Measurements from ENCODE around the gene LRRC52.

Gene LRRC52

GRCh38 chr1:165516469-165516868, 27.3 kb upstream of the LRRC52 start:
- Histone ChIP-seq H3K27ac (ENCODE audit: low read length) (no peak overlapping the region), H3K4me3 (ENCODE audit: low read length) (no peak overlapping the region), H3K4me1 (ENCODE audit: control insufficient read depth, low read depth, low read length) (no peaks in the 10 kb centered on the region), H3K9me3 (ENCODE audit: control insufficient read depth, low read depth, low read length) (no peaks in the 10 kb centered on the region), H3K36me3 (ENCODE audit: control insufficient read depth, low read depth, low read length) (no peaks in the 10 kb centered on the region), H3K9ac (ENCODE audit: low read length) (no peak overlapping the region), H3K27me3 (ENCODE audit: control insufficient read depth, insufficient read depth, low read length) (no peaks in the 10 kb centered on the region)

GRCh38 chr1:165520646-165521045, 23.2 kb upstream of the LRRC52 start:
- H3K27ac ChIP-seq (ENCODE audit: low read length), result no peak overlapping the region
- H3K9me3 ChIP-seq (ENCODE audit: control insufficient read depth, low read depth, low read length), result no peaks in the 10 kb centered on the region

GRCh38 chr1:165524639-165525285, 19.0 kb upstream of the LRRC52 start:
- Histone ChIP-seq H3K4me3 (ENCODE audit: low read length) (no peak overlapping the region), H3K27ac (ENCODE audit: low read length) (no peak overlapping the region), H3K4me1 (ENCODE audit: control insufficient read depth, low read depth, low read length) (peaks cover 8% of the 10 kb centered on the region), H3K9ac (ENCODE audit: low read length) (no peak overlapping the region), H3K9me3 (ENCODE audit: control insufficient read depth, low read depth, low read length) (no peaks in the 10 kb centered on the region), H3K36me3 (ENCODE audit: control insufficient read depth, low read depth, low read length) (no peaks in the 10 kb centered on the region), H3K27me3 (ENCODE audit: control insufficient read depth, insufficient read depth, low read length) (no peaks in the 10 kb centered on the region)

More at GRCh38 chr1:165520646-165521045, 23.2 kb upstream of the LRRC52 start:
- H3K4me1 ChIP-seq (ENCODE audit: control insufficient read depth, low read depth, low read length), result peaks cover 5% of the 10 kb centered on the region
- no peak overlapping the region for H3K4me3 ChIP-seq (ENCODE audit: low read length)
- H3K9ac ChIP-seq (ENCODE audit: low read length), result no peak overlapping the region
- no peaks in the 10 kb centered on the region for H3K36me3 ChIP-seq (ENCODE audit: control insufficient read depth, low read depth, low read length)
- H3K27me3 ChIP-seq (ENCODE audit: control insufficient read depth, insufficient read depth, low read length), result no peaks in the 10 kb centered on the region

GRCh38 chr1:165525708-165526107, 18.1 kb upstream of the LRRC52 start:
- Histone ChIP-seq H3K9ac (ENCODE audit: low read length) (no peak overlapping the region), H3K27me3 (ENCODE audit: control insufficient read depth, insufficient read depth, low read length) (no peaks in the 10 kb centered on the region), H3K4me1 (ENCODE audit: control insufficient read depth, low read depth, low read length) (peaks cover 8% of the 10 kb centered on the region), H3K27ac (ENCODE audit: low read length) (no peak overlapping the region), H3K4me3 (ENCODE audit: low read length) (no peak overlapping the region), H3K9me3 (ENCODE audit: control insufficient read depth, low read depth, low read length) (no peaks in the 10 kb centered on the region), H3K36me3 (ENCODE audit: control insufficient read depth, low read depth, low read length) (no peaks in the 10 kb centered on the region)

- H3K4me3 ChIP-seq (ENCODE audit: low read length), result no peak overlapping the region
- H3K9ac ChIP-seq (ENCODE audit: low read length), result no peak overlapping the region
- no peak overlapping the region for H3K27ac ChIP-seq (ENCODE audit: low read length)
- peaks cover 8% of the 10 kb centered on the region for H3K4me1 ChIP-seq (ENCODE audit: control insufficient read depth, low read depth, low read length)
- H3K36me3 ChIP-seq (ENCODE audit: control insufficient read depth, low read depth, low read length), result no peaks in the 10 kb centered on the region
- no peaks in the 10 kb centered on the region for H3K9me3 ChIP-seq (ENCODE audit: control insufficient read depth, low read depth, low read length)
- no peaks in the 10 kb centered on the region for H3K27me3 ChIP-seq (ENCODE audit: control insufficient read depth, insufficient read depth, low read length)
Measured at GRCh38 chr1:165527251-165528007, 16.4 kb upstream of the LRRC52 start.

- Histone ChIP-seq H3K4me3 (ENCODE audit: low read length) (no peak overlapping the region), H3K36me3 (ENCODE audit: control insufficient read depth, low read depth, low read length) (no peaks in the 10 kb centered on the region), H3K27me3 (ENCODE audit: control insufficient read depth, insufficient read depth, low read length) (no peaks in the 10 kb centered on the region), H3K9me3 (ENCODE audit: control insufficient read depth, low read depth, low read length) (no peaks in the 10 kb centered on the region), H3K9ac (ENCODE audit: low read length) (no peak overlapping the region), H3K27ac (ENCODE audit: low read length) (no peak overlapping the region), H3K4me1 (ENCODE audit: control insufficient read depth, low read depth, low read length) (no peaks in the 10 kb centered on the region)
Measured at GRCh38 chr1:165531021-165531420, 12.8 kb upstream of the LRRC52 start.

GRCh38 chr1:165532053-165532452, 11.7 kb upstream of the LRRC52 start:
- H3K27me3 ChIP-seq (ENCODE audit: control insufficient read depth, insufficient read depth, low read length), result no peaks in the 10 kb centered on the region
- H3K4me3 ChIP-seq (ENCODE audit: low read length), result no peak overlapping the region
- no peaks in the 10 kb centered on the region for H3K36me3 ChIP-seq (ENCODE audit: control insufficient read depth, low read depth, low read length)
- H3K9ac ChIP-seq (ENCODE audit: low read length), result no peak overlapping the region
- no peaks in the 10 kb centered on the region for H3K9me3 ChIP-seq (ENCODE audit: control insufficient read depth, low read depth, low read length)
- H3K27ac ChIP-seq (ENCODE audit: low read length), result no peak overlapping the region
- no peaks in the 10 kb centered on the region for H3K4me1 ChIP-seq (ENCODE audit: control insufficient read depth, low read depth, low read length)

- no peak overlapping the region for H3K27ac ChIP-seq (ENCODE audit: low read length)
Measured at GRCh38 chr1:165533254-165533653, 10.5 kb upstream of the LRRC52 start.

GRCh38 chr1:165536016-165536415, 7.8 kb upstream of the LRRC52 start:
- Histone ChIP-seq H3K9me3 (ENCODE audit: control insufficient read depth, low read depth, low read length) (no peaks in the 10 kb centered on the region), H3K9ac (ENCODE audit: low read length) (no peak overlapping the region), H3K27me3 (ENCODE audit: control insufficient read depth, insufficient read depth, low read length) (no peaks in the 10 kb centered on the region), H3K36me3 (ENCODE audit: control insufficient read depth, low read depth, low read length) (no peaks in the 10 kb centered on the region), H3K4me1 (ENCODE audit: control insufficient read depth, low read depth, low read length) (no peaks in the 10 kb centered on the region), H3K27ac (ENCODE audit: low read length) (no peak overlapping the region), H3K4me3 (ENCODE audit: low read length) (no peak overlapping the region)

More at GRCh38 chr1:165533254-165533653, 10.5 kb upstream of the LRRC52 start:
- Histone ChIP-seq H3K27me3 (ENCODE audit: control insufficient read depth, insufficient read depth, low read length) (no peaks in the 10 kb centered on the region), H3K36me3 (ENCODE audit: control insufficient read depth, low read depth, low read length) (no peaks in the 10 kb centered on the region), H3K9ac (ENCODE audit: low read length) (no peak overlapping the region), H3K4me1 (ENCODE audit: control insufficient read depth, low read depth, low read length) (no peaks in the 10 kb centered on the region), H3K9me3 (ENCODE audit: control insufficient read depth, low read depth, low read length) (no peaks in the 10 kb centered on the region), H3K4me3 (ENCODE audit: low read length) (no peak overlapping the region)

GRCh38 chr1:165537356-165538109, 6.3 kb upstream of the LRRC52 start:
- Histone ChIP-seq H3K27ac (ENCODE audit: low read length) (no peak overlapping the region), H3K27me3 (ENCODE audit: control insufficient read depth, insufficient read depth, low read length) (no peaks in the 10 kb centered on the region), H3K9me3 (ENCODE audit: control insufficient read depth, low read depth, low read length) (no peaks in the 10 kb centered on the region), H3K4me3 (ENCODE audit: low read length) (no peak overlapping the region), H3K4me1 (ENCODE audit: control insufficient read depth, low read depth, low read length) (no peaks in the 10 kb centered on the region), H3K9ac (ENCODE audit: low read length) (no peak overlapping the region), H3K36me3 (ENCODE audit: control insufficient read depth, low read depth, low read length) (no peaks in the 10 kb centered on the region)

GRCh38 chr1:165539306-165539705, 4.5 kb upstream of the LRRC52 start:
- H3K4me1 ChIP-seq (ENCODE audit: control insufficient read depth, low read depth, low read length), result peaks cover 8% of the 10 kb centered on the region
- no peak overlapping the region for H3K9ac ChIP-seq (ENCODE audit: low read length)
- H3K9me3 ChIP-seq (ENCODE audit: control insufficient read depth, low read depth, low read length), result no peaks in the 10 kb centered on the region
- peaks cover 2% of the 10 kb centered on the region for H3K27me3 ChIP-seq (ENCODE audit: control insufficient read depth, insufficient read depth, low read length)
- H3K27ac ChIP-seq (ENCODE audit: low read length), result no peak overlapping the region
- H3K36me3 ChIP-seq (ENCODE audit: control insufficient read depth, low read depth, low read length), result no peaks in the 10 kb centered on the region
- no peak overlapping the region for H3K4me3 ChIP-seq (ENCODE audit: low read length)
